Stimulated activated CD4-positive, alpha-beta T cell treated with anti-CD3 and anti-CD28 coated beads, Interleukin-2, amount 100 ng/mL, for 48 hours (primary cell): ENCODE measurements around the gene CSTF1.
"Not testable (repeated sequence)": the region's sequence is repeated elsewhere in the genome, so short reads cannot be mapped to it uniquely, and the experiment has no call there.

Source experiments
- DNase-seq, 2 donors: peaks; one replicate each; pipeline ENCODE4 v3.0.0-alpha.2; 2020

CSTF1 gene

GRCh38 chr20:56371977-56372376, 20.5 kb upstream of the CSTF1 start:
- no peak for DNase-seq

- no peak for DNase-seq
Observed at GRCh38 chr20:56372850-56373249, 19.6 kb upstream of the CSTF1 start.

DNA sequence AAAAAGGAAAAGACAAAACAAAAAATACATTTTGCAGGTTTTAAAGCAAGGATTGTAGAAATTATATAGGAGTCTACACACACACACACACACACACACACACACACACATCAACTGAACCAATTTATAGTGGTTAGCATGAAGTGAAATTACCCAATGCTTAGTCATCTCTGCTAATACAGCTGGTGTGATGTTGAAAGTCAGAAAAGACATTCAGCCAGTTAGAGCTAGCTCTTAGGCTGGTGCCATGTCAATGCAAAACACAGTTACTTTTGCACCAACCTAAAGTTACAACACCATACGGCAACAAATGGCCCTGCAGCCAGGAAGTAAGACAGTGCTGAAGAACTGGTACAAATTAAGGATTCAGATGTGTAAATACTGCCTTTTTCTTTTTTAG, 18.5 kb upstream of the CSTF1 start:
- no peak for DNase-seq

DNA sequence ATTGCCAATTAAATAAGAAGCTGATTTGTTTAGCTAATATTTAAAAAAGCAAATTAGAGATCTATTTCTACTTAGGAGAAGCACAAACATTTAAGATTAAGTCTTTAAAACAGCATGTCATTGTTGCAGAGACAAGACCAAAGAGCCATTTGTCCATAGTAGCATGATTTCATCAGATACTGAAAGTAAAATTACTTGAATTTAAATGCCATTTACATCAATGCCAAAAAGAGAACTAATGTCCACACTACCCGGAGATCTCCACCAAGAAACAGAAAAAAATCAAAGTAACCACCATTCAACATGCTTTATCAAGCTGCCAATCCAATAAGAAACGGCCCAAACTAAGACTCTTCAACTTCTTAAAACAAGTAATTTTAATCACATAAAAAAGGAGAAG, 16.1 kb upstream of the CSTF1 start:
- DNase-seq = no peak

DNA sequence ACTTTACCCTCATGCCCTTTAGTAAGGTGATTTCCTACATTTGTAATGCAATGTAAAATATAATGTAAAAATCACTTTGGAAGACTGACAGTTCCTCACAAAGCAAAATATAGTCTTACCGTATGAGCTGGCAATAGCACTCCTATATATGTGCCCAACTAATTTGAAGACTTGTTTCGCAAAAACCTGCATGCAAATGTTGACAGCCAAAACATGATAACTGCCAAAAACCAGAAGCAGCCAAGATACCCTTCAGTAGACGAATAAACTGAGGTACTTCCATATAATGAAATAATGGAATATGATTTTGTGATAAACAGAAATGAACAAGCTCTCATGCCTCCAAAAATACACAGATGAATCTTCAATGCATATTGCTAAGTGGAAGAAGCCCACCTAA, 14.1 kb upstream of the CSTF1 start:
- DNase-seq = no peak

GRCh38 chr20:56380375-56380774, 12.1 kb upstream of the CSTF1 start:
- DNase-seq = no peak

GRCh38 chr20:56381501-56381900, 10.9 kb upstream of the CSTF1 start:
- no peak for DNase-seq

DNA sequence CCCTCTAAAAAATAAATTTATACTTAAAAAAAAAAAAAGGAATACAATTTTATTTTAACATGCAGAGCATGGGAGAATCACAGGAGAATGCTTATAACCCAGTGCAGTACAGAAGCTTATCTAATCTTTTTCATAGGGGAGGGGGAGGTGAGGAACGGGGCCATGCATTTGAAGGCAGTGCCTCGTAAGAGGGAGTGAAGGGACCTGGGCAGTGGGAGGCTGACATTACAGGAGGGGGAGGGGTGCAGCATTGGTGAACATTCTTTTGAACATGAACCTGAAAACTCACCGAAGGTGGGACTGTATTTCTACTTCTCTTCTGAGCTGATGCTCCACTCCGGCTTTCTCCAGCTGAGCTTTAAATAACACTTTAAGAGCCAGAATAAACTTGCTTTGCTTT, 9.7 kb upstream of the CSTF1 start:
- DNase-seq = no peak

- DNase-seq = no peak
Observed at GRCh38 chr20:56383334-56383733, 9.1 kb upstream of the CSTF1 start.

- no peak for DNase-seq
Observed at GRCh38 chr20:56385130-56385529, 7.3 kb upstream of the CSTF1 start.

DNA sequence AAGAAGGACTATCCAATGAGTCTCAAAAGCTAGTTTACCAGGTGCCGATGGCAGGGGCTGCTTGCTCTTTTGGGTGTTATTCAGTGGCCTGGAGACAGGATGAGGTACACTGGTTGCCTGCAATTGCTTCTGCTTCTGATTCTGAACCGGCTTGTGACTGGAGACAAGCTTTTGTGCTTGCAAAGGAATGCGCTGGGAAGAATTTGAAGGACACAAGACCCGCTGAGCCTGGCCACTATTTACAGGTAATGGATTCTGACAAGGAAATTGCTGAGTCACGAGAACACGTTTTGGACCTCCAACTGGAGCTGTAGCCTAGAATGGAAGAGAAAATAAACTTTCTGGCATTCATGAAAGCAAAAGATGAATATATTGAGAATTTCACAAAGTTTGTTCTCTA, 6.2 kb upstream of the CSTF1 start:
- DNase-seq = no peak

DNA sequence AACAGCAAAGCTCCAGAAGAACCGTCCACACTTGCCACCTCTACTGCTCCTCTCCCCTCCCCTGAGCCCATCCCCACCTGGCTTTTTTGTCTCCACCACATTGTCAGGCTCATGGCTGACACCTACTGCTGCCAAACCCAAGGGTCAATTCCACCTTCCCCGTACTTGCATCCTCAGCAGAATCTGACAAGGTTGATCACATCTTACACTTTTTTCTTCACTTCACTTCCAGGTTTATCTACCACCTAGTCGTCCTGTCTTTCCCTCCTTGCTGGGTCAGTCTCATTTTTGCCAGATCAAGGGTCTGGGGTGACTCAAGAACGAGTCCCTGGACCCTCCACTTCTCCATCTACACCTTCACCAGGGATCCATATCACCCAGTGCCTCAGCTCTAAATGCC, 3.6 kb upstream of the CSTF1 start:
- no peak for DNase-seq

- DNase-seq = no peak
Observed at GRCh38 chr20:56389807-56390206, 2.6 kb upstream of the CSTF1 start.

DNA sequence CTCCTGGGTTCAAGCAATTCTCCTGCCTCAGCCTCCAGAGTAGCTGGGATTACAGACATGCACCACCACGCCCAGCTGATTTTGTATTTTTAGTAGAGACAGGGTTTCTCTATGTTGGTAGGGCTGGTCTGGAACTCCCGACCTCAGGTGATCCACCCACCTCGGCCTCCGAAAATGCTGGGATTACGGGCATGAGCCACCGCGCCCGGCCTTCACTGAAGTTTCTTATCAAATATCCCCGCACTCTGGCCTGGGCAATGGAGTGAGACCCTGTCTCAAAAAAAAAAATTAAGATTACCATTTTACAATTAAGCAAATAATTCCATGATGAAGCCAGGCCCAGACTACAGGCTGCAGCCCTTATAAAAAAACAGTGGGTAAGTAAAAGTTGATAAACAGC, 2.0 kb upstream of the CSTF1 start:
- not testable (repeated sequence) for DNase-seq

DNA sequence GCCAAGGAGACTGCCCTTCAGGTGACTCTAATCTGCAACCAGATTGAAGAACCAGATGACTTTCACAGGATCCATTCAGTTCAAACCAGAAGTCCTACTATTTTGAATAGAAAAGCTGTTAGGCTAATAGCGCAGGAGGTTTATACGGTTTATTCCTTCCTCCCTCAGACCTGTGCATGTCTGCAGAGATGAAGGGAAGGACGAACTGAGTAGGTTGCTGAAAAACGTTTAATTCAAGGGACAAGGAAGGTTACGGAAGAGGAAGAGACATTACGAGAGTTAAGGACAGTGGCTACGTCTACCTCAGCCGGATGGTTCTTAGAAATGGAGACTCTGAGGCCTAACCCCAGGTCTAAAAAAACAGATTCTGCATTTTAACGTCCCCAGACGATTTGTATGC, 1.4 kb upstream of the CSTF1 start:
- DNase-seq = no peak

GRCh38 chr20:56391596-56392131, 781 bp upstream of the CSTF1 start:
- DNase-seq = no peak

DNA sequence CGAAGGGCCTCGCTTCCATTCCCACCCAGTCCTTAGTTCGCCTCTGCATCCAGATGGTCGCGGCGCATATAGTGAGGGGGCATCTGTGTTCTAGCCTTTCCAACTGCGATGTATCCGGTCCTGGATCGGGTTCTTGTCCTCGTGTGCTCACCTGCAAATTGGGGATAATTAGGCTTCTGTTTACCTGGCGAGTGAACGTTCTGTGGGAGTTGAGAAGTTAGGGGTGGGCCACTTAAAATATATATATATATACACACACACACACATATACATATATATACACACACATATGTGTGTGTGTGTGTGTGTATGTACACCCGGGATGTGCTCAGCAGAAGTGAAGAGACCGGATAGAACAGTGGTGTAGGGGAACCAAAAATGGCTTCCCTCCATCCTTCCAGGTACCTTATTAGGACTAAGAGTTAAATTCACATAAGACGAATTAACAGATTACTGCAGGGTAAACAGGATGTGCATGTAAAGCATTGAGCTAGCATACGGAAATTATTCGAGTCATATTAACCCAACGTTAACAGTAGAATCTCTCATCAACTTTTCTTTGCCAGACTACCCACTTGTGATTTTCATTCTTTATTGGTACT, 537 bp downstream of the CSTF1 start:
- no peak for DNase-seq

GRCh38 chr20:56393653-56394052, 1.2 kb downstream of the CSTF1 start:
- no peak for DNase-seq

DNA sequence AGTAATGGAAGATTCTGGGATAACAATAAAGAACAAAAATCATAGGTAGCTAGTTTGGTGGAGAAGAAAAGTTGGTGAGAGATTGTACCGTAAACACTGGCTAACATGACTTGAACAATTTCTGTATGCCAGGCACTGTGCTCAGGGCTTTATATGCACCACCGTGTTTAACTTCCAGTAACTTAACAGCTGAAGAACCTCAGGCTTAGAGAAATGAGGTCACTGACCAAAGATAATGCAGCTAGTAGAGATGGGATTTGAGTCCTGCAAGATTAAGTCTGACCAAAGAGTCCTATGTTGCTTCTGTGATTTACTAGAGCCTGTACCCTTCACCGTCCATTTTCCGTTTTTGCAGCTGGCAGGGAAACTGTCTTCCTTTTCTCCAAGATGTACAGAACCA, 2.7 kb downstream of the CSTF1 start:
- no peak for DNase-seq

DNA sequence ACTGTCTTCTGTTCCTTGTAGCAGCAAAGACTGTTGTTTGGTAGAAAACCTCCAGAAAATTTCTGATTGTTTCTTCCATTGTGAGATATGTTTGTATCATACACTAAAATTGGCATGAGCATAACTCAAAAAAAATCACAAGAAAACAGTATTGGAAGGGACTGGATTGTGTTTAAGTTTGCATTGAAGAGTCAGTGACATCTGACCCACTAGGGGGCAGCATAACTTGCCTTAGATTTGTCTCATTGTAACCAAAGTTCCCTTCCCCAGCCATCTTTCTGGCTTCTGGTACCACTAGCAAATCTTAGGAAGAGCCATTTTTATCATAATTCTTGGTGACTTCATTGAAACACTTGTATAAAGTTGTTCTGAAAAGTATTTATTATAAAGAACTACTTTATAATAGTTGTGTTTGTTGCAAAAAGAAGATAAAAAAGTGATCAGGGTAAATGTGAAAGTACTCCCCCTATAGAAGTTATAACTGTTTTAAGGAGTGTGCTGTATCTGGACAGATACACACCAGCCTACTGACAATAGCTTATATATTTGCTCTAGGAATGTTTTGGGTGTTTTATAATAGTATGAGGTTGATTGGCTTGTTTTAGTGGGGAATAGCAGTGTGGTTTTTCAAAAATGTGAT, 7.7 kb downstream of the CSTF1 start:
- peak; percentile 59 to 70 for DNase-seq

- no peak for DNase-seq
Observed at GRCh38 chr20:56403465-56403864, 11.0 kb downstream of the CSTF1 start.

GRCh38 chr20:56405356-56405755, 12.9 kb downstream of the CSTF1 start:
- DNase-seq = not testable (repeated sequence)

DNA sequence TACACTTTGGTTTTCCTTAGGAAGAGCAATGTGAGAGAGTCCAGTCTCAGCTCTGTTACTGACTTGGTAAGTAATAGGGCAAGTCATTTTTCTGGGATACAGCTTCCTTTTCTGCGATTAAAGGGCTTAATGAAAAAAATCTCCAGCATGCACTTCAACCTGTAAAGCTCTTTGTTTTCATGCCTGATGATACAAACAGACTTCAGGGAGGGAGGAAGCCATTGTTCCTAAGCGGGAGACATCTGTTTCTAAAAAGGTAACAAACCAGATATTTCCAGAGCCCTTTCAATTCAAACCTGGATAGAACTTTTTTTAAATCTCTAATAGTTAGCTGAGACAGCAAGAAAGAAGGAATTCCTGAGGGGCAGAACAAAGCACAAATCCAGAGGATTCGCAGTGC, 14.5 kb downstream of the CSTF1 start:
- no peak for DNase-seq

- DNase-seq = no peak
Observed at GRCh38 chr20:56409521-56409920, 17.1 kb downstream of the CSTF1 start.

GRCh38 chr20:56409956-56410355, 17.5 kb downstream of the CSTF1 start:
- no peak for DNase-seq
